IPS-20b (cell line): ENCODE measurements around the gene PAX2.
A peak's percentile ranks its signal among the peaks of the same experiment; 100 is the strongest.

Source experiments
- H3K27ac ChIP-seq: one replicate; pipeline ENCODE4 v1.5.1; 2013; ENCODE audit warnings: low read length
- H3K27me3 ChIP-seq: 2 replicates; pipeline ENCODE4 v1.6.1; 2013; ENCODE audit warnings: mild to moderate bottlenecking, low read length, inconsistent platforms; ENCODE audit not compliant: insufficient read depth
- H3K36me3 ChIP-seq: 2 replicates; pipeline ENCODE4 v1.6.1; 2013; ENCODE audit warnings: low read depth, mild to moderate bottlenecking, inconsistent platforms, low read length, moderate library complexity; ENCODE audit not compliant: insufficient read depth
- H3K4me1 ChIP-seq: 2 replicates; pipeline ENCODE4 v1.6.1; 2013; ENCODE audit warnings: mild to moderate bottlenecking, control low read depth, inconsistent platforms, low read length, moderate library complexity; ENCODE audit not compliant: insufficient read depth
- H3K4me3 ChIP-seq: 2 replicates; pipeline ENCODE4 v1.5.1; 2013; ENCODE audit warnings: mild to moderate bottlenecking, low read length, inconsistent platforms
- H3K9ac ChIP-seq: 2 replicates; pipeline ENCODE4 v1.6.1; 2013; ENCODE audit warnings: low read depth, mild to moderate bottlenecking, inconsistent platforms, low read length, moderate library complexity
- H3K9me3 ChIP-seq: 2 replicates; pipeline ENCODE4 v1.6.1; 2013; ENCODE audit warnings: mild to moderate bottlenecking, low read depth, low read length, inconsistent platforms; ENCODE audit not compliant: insufficient read depth

PAX2 gene

DNA sequence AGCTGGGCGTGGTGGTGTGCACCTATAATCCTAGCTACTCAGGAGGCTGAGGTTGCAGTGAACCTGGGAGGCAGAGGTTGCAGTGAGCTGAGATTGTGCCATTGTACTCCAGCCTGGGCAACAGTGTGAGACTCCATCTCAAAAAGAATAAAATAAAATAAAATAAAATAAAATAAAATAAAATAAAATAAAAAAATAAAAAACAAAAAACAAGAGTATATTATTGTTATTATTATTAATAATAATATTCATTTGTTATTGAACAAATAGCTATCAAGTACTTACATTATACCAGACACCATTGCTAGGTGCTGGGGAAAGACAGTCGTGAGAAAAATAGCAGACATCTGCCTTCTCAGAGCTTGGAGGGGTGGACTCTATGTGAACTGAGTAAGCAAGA, 24.1 kb downstream of the PAX2 start:
- H3K27ac ChIP-seq = no peak overlapping the region
- H3K36me3 ChIP-seq = no peaks in the 10 kb centered on the region
- no peak overlapping the region for H3K4me3 ChIP-seq
- H3K9ac ChIP-seq = no peak overlapping the region
- H3K27me3 ChIP-seq = peaks cover 30% of the 10 kb centered on the region
- no peaks in the 10 kb centered on the region for H3K4me1 ChIP-seq
- no peaks in the 10 kb centered on the region for H3K9me3 ChIP-seq

DNA sequence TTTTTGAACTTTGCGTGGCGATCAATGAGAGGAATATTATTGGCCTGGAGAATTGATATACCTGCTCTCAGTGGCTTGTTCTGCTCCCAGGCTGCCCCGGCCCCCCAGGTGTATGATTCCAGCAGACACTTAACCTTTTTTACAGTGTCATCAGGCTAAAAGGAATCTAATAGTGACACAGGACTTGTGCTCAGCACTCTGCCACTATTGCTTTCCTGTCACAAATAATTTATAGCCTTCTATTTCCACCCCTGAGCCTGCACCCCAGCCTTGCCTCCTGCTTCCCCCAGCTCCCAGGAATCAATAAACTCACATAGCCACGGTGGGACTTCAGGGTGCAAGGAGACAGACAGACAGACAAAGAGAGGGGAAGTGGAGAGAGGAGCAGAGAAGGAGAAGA, 28.3 kb downstream of the PAX2 start:
- H3K27me3 ChIP-seq = peaks cover 14% of the 10 kb centered on the region
- H3K9me3 ChIP-seq = no peaks in the 10 kb centered on the region
- no peak overlapping the region for H3K27ac ChIP-seq
- no peak overlapping the region for H3K9ac ChIP-seq
- H3K4me3 ChIP-seq = no peak overlapping the region
- no peaks in the 10 kb centered on the region for H3K36me3 ChIP-seq
- H3K4me1 ChIP-seq = peaks cover 9% of the 10 kb centered on the region; the same call in 1 of the 2 replicates

DNA sequence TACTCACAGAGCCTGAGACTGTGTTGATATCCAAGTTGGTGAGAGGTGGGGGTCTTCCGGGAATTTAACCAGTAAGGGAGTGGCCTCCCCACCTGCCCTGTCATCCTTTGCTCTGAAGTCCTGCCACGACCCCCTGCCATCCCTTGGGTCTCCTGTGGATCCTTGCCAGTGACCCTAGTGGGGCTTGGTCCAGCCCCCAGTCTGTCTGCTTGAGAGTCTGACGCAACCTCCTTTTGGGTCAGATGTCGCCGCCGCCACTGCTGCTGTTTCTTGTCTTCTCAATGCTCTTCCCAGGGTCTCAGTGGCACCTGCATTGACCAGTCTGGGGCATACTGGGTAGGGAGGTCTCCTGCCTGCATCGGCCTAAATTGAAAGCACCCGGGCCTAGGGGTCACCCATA, 28.8 kb downstream of the PAX2 start:
- Histone ChIP-seq H3K27ac (no peak overlapping the region), H3K9me3 (no peaks in the 10 kb centered on the region), H3K4me3 (no peak overlapping the region), H3K27me3 (peaks cover 20% of the 10 kb centered on the region), H3K4me1 (peaks cover 9% of the 10 kb centered on the region; the same call in 1 of the 2 replicates), H3K36me3 (no peaks in the 10 kb centered on the region), H3K9ac (no peak overlapping the region)

DNA sequence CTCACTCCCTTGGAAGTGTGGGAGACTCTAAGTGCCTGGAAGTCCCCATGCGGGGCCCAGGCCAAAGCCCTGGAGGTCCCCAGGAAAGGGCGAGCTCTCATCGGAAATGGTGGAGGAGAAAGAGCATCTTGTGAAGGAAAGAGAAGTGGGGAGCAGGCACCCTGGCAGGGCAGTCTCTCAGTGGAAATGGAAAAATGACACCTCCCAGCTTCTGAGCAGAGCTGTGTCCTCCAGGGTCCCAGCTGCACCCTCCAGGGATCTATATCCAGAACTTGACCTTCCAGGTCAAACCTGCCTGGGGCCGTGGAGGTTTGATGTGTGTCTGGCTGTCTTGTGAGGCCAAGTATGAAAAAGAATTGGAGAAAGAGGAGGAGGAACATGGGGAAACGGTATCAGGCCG, 29.5 kb downstream of the PAX2 start:
- H3K9me3 ChIP-seq = no peaks in the 10 kb centered on the region
- no peak overlapping the region for H3K4me3 ChIP-seq
- H3K4me1 ChIP-seq = peaks cover 9% of the 10 kb centered on the region; the same call in 1 of the 2 replicates
- no peaks in the 10 kb centered on the region for H3K36me3 ChIP-seq
- H3K9ac ChIP-seq = no peak overlapping the region
- H3K27ac ChIP-seq = no peak overlapping the region
- peaks cover 23% of the 10 kb centered on the region for H3K27me3 ChIP-seq

DNA sequence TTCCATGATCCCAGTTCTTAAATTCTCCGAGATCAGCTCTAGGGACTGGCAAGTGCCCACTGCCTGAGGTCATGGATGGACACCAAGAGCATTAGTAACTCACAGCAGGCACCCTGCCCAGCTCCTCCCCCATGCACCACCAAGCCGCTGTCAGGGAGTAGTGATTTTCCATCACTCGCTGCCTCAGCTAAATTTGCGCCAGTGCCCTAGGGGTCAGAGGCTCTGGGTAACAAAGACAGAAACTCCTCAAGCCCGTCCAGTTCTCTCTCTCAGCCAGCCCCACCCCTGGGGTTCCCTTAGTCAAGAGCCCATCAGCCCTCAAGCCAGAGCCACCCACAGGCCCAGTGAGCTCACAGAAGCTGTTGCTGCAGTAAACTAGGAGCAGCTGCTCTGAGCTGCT, 30.0 kb downstream of the PAX2 start:
- Histone ChIP-seq H3K9me3 (no peaks in the 10 kb centered on the region), H3K27ac (no peak overlapping the region), H3K9ac (no peak overlapping the region), H3K4me1 (peaks cover 9% of the 10 kb centered on the region; the same call in 1 of the 2 replicates), H3K4me3 (no peak overlapping the region), H3K36me3 (no peaks in the 10 kb centered on the region), H3K27me3 (peaks cover 23% of the 10 kb centered on the region)

DNA sequence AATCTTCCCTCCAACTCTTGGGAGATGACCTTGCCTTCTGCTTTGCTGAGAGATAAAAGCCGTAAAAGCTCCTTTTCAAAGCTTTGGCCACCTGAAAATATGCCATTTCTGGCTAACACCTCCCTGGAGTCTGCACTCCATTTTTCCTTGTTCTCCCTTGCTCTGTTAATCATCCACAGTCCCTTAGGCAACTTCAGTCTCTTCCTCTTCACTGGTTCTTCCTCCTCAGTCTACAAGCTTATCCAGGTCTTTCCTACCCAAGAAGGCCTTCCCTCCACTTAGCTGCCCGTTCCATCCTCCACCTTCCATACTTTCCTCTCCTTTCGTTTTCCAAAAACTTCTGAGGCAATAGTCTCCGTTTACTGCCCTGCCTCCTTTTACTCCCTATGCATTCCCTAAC, 30.5 kb downstream of the PAX2 start:
- Histone ChIP-seq H3K4me3 (no peak overlapping the region), H3K36me3 (no peaks in the 10 kb centered on the region), H3K9me3 (no peaks in the 10 kb centered on the region), H3K27ac (no peak overlapping the region), H3K27me3 (peaks cover 23% of the 10 kb centered on the region), H3K9ac (no peak overlapping the region), H3K4me1 (peaks cover 9% of the 10 kb centered on the region; the same call in 1 of the 2 replicates)

DNA sequence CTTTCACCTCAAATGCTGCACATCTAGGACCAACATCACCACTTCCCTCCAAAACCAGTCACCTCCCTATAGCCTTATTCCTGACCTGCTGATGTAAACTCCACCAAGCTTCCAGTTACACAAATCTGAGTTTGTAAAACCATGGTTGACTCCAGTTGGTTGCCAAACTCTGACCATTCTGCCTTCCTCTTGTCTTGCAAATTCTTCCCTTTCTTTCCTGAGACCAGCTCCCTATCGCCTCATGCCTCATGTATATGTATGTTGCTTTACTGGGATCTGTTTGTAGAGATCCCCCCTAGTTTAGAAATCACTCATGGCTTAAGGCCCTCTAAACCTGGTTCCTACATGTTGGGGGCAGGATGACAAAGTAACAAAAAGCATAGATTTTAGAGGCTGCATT, 31.3 kb downstream of the PAX2 start:
- H3K27me3 ChIP-seq = peaks cover 31% of the 10 kb centered on the region

DNA sequence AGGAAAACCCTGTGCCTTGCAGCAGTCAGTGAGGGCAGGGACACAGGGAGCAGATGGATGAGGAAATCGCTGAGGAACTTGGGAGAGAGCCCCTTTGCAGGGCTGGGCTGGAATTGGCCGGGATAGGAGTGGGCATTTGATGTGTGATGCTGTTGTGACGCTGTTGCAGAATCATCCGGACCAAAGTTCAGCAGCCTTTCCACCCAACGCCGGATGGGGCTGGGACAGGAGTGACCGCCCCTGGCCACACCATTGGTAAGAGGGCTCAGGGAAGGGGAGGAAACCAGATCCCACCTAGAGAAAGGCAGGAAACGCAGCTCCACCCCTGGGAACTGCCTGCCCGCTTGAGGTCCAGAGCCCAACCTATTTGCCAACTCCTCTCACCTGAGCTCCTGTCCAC, 33.9 kb downstream of the PAX2 start:
- Histone ChIP-seq H3K4me1 (peaks cover 9% of the 10 kb centered on the region; the same call in 1 of the 2 replicates), H3K27me3 (peaks cover 37% of the 10 kb centered on the region), H3K9ac (no peak overlapping the region), H3K4me3 (no peak overlapping the region), H3K27ac (no peak overlapping the region), H3K9me3 (no peaks in the 10 kb centered on the region), H3K36me3 (no peaks in the 10 kb centered on the region)

More for the DNA sequence above, 31.3 kb downstream of the PAX2 start:
- Histone ChIP-seq H3K9me3 (no peaks in the 10 kb centered on the region), H3K9ac (no peak overlapping the region), H3K4me1 (peaks cover 9% of the 10 kb centered on the region; the same call in 1 of the 2 replicates), H3K27ac (no peak overlapping the region), H3K36me3 (no peaks in the 10 kb centered on the region), H3K4me3 (0 out of 2 replicates have a peak overlapping the region, but pooled peaks have one; percentile 15)

DNA sequence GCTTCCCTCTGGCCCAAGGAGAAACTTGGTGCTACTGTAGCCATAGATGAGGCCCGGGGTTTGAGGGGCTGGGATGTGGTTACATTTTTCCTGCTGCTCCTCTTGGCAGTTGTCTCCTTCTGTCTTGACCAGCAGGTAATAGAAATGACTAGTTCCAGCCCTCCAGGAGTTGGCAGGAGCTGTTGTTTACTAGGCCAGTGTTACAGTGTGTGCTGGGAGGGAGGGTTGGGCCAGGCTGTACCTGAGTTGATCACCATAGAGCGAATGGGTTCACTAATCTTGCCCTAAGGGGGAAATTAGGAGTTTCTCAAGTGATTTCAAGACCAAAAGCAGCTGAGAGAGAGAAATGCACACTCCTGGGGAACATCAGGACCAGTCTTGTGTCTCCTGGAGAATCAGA, 34.9 kb downstream of the PAX2 start:
- no peak overlapping the region for H3K9ac ChIP-seq
- peaks cover 47% of the 10 kb centered on the region for H3K27me3 ChIP-seq
- no peak overlapping the region for H3K4me3 ChIP-seq
- H3K36me3 ChIP-seq = no peaks in the 10 kb centered on the region
- H3K9me3 ChIP-seq = no peaks in the 10 kb centered on the region
- peaks cover 9% of the 10 kb centered on the region; the same call in 1 of the 2 replicates for H3K4me1 ChIP-seq
- H3K27ac ChIP-seq = no peak overlapping the region

DNA sequence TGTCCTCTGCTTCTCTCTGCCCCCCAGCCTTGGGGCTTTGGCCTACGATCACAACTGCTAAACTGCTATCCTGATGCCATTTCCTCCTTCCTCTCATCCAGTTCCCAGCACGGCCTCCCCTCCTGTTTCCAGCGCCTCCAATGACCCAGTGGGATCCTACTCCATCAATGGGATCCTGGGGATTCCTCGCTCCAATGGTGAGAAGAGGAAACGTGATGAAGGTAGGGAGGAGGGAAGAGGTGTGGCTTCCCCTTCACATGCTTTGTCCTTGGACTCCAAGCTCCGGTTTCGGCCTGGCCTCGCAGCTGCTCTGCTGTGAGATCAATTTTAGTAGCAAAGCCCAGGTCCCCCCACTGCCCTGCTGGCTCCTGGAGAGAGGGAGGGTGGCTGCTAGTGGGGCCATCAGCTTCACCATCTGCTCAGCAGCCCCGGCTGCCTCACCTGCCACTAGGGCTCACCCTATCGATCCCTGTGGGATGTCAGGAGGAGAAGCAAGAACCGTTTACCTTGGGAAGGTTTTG, 35.8 kb downstream of the PAX2 start:
- H3K4me3 ChIP-seq = no peak overlapping the region
- H3K36me3 ChIP-seq = no peaks in the 10 kb centered on the region
- no peak overlapping the region for H3K9ac ChIP-seq
- H3K9me3 ChIP-seq = no peaks in the 10 kb centered on the region
- peaks cover 4% of the 10 kb centered on the region; the same call in 1 of the 2 replicates for H3K4me1 ChIP-seq
- H3K27me3 ChIP-seq = peaks cover 49% of the 10 kb centered on the region
- no peak overlapping the region for H3K27ac ChIP-seq

DNA sequence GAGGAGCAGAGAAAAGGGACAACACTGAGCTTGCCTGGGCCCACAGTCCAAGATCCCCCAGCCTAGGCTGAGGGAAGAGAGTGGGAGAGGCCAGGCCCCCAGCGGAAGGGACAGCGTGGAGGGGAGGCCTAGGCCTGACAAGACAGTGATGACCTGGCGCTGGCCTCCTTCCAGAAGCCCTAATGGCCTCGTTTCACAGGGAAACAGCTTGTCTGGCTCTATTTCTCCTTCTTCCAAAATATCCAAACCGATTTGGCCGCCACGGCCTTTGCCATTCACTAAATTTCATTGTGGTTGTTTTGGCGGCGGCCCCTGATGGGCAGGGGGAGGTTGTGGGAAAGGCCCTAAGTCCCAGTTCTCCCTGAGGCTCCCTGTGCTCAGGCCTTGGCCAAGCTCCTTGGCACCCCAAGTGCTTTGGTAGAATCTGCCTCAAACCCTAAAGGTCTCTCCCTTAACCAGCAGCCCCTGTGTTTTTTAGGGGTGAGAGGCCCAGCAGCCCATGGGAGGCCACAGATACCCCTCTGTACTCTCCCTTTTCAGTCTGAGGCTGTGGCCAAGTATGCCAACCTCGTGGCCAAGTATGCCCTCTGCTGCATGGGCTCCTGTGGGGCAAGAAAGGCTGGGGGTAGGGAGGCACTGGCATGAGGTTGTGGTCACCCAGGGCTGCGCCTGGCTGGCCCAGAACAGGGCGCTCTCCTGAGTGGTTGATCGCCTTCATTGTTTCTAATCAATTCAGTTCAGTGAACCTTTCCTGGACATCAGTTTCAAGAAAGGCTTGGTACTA, 37.3 kb downstream of the PAX2 start:
- H3K4me3 ChIP-seq = no peak overlapping the region
- peaks cover 63% of the 10 kb centered on the region for H3K27me3 ChIP-seq

DNA sequence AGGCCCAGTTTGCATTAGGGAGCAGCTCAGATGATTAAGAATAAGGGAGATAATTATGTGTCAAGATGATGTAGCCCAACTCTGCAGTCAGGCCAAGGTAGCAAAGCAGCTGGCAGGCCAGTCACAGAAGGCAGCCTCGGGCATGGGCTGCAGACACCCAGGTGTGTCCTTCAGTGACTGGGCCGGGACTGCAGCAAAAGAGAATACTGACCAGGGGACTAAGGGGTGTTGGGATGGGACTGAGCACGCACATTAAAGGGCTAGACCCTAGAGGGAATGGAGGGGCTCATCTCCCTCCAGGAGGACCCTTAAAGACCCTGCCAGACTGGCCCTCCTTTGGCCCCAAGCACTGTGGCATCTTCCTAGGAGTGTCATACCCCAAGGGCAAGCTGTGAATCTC, 38.7 kb downstream of the PAX2 start:
- H3K27me3 ChIP-seq = peaks cover 64% of the 10 kb centered on the region

More for the DNA sequence above, 37.3 kb downstream of the PAX2 start:
- H3K4me1 ChIP-seq = peaks cover 2% of the 10 kb centered on the region; the same call in 1 of the 2 replicates
- no peak overlapping the region for H3K9ac ChIP-seq
- no peaks in the 10 kb centered on the region for H3K9me3 ChIP-seq
- H3K36me3 ChIP-seq = no peaks in the 10 kb centered on the region
- H3K27ac ChIP-seq = no peak overlapping the region

More for the DNA sequence above, 38.7 kb downstream of the PAX2 start:
- H3K27ac ChIP-seq = no peak overlapping the region
- H3K4me1 ChIP-seq = peaks cover 6% of the 10 kb centered on the region; the same call in 1 of the 2 replicates
- H3K9me3 ChIP-seq = no peaks in the 10 kb centered on the region
- no peaks in the 10 kb centered on the region for H3K36me3 ChIP-seq
- H3K9ac ChIP-seq = no peak overlapping the region
- H3K4me3 ChIP-seq = no peak overlapping the region
